Endothelial cell of umbilical vein (primary cell): ENCODE measurements around the gene SPAG16. TPM values are rescaled to one million over a fixed set of nuclear protein-coding genes. Genes with fewer than 3 reads are reported as not detected.

Source experiments
- BruUV-seq: library from RNA; stranded (reverse); fragments of 400-500 nt; replicated peaks from 2 replicates; lab custom pipeline; 2021; lab: Mats Ljungman, UMichigan
- CTCF ChIA-PET: fragments of 300-600, 350-600 bp; sonication (Branson Sonifier 250); formaldehyde crosslinking; loops from one replicate; lab custom pipeline; 2021; ENCODE audit warnings: antibody characterized with exemption, inconsistent platforms; lab: Charles Lee
- POLR2A ChIA-PET: fragments of 300-600, 350-600 bp; sonication (Branson Sonifier 250); formaldehyde crosslinking; loops from one replicate; lab custom pipeline; 2021; ENCODE audit warnings: antibody characterized with exemption, inconsistent platforms; lab: Charles Lee
- DNase-seq: peaks from one replicate; pipeline ENCODE4 v3.0.0-alpha.2; 2011; ENCODE audit warnings: low read depth, low spot score
- FAIRE-seq: peaks from 2 replicates; lab custom pipeline; 2011; peaks lifted over from hg19 to GRCh38; lab: Jason Lieb, UNC
- H2AFZ ChIP-seq: 2 replicates; pipeline ENCODE4 v1.6.0; 2012; ENCODE audit warnings: low read depth, low read length, control low read depth, inconsistent platforms
- H3K27ac ChIP-seq: 2 replicates; pipeline ENCODE4 v1.5.1; 2011; ENCODE audit warnings: low read depth, mild to moderate bottlenecking, control low read depth, low read length, moderate library complexity; ENCODE audit not compliant: insufficient read depth
- H3K27me3 ChIP-seq, 2 experiments: 2 replicates each; pipeline versions ENCODE4 v1.6.0 to v1.6.1; 2011; ENCODE audit warnings: low read length in 2 of 2, mixed read lengths in 1 of 2; ENCODE audit not compliant: control insufficient read depth in 2 of 2, insufficient read depth in 2 of 2
- H3K36me3 ChIP-seq, 2 experiments: 2 replicates in 1 of 2; 3 replicates in 1 of 2; pipeline ENCODE4 v1.5.1; 2011; ENCODE audit warnings: low read length in 2 of 2, mild to moderate bottlenecking in 1 of 2, moderate library complexity in 1 of 2; ENCODE audit not compliant: control insufficient read depth in 2 of 2, insufficient read depth in 2 of 2; ENCODE audit errors: extremely low read depth in 1 of 2
- H3K4me1 ChIP-seq: 3 replicates; pipeline ENCODE4 v1.5.1; 2011; ENCODE audit warnings: mild to moderate bottlenecking, low read length; ENCODE audit not compliant: control insufficient read depth, insufficient read depth; ENCODE audit errors: extremely low read depth
- H3K4me2 ChIP-seq: 2 replicates; pipeline ENCODE4 v1.6.1; 2011; ENCODE audit warnings: low read length, control low read depth, mixed read lengths; ENCODE audit not compliant: insufficient read depth
- H3K4me3 ChIP-seq, 3 experiments: fragments of 200-600 bp in 1 of 3; sonication (generic), shearing (Covaris generic) in 1 of 3; replicated peaks in 1 of 3; 2 replicates each; pipeline ENCODE4 v1.5.1; 2011 to 2016; ENCODE audit warnings: control low read depth in 3 of 3, low read length in 3 of 3, mild to moderate bottlenecking in 2 of 3, inconsistent platforms in 1 of 3, low read depth in 1 of 3, moderate library complexity in 1 of 3; ENCODE audit not compliant: insufficient read depth in 1 of 3
- H3K79me2 ChIP-seq: 2 replicates; pipeline ENCODE4 v1.6.0; 2012; ENCODE audit warnings: low read length, inconsistent platforms; ENCODE audit not compliant: control insufficient read depth, insufficient read depth
- H3K9ac ChIP-seq: replicated peaks from 2 replicates; pipeline ENCODE3; 2011; ENCODE audit warnings: low read length, control low read depth; ENCODE audit not compliant: insufficient read depth; ENCODE audit errors: extremely low read depth
- H3K9me1 ChIP-seq: replicated peaks from 3 replicates; pipeline ENCODE4 v1.6.0; 2011; ENCODE audit warnings: mild to moderate bottlenecking, low read length; ENCODE audit not compliant: control insufficient read depth, insufficient read depth; ENCODE audit errors: extremely low read depth
- H3K9me3 ChIP-seq: replicated peaks from 2 replicates; pipeline ENCODE4 v1.5.1; 2012; ENCODE audit warnings: low read length, inconsistent platforms; ENCODE audit not compliant: control insufficient read depth, insufficient read depth
- H4K20me1 ChIP-seq: replicated peaks from 2 replicates; pipeline ENCODE3; 2011; ENCODE audit warnings: mild to moderate bottlenecking, low read length; ENCODE audit not compliant: control insufficient read depth, insufficient read depth; ENCODE audit errors: extremely low read depth
- EZH2 ChIP-seq: IDR thresholded peaks from 2 replicates; pipeline ENCODE4 v1.6.1; 2012; ENCODE audit warnings: borderline replicate concordance, low read depth, mild to moderate bottlenecking, moderate library complexity, low read length, inconsistent platforms; ENCODE audit not compliant: severe bottlenecking
- FOS ChIP-seq: IDR thresholded peaks from 2 replicates; pipeline ENCODE4 v1.6.1; 2011; ENCODE audit warnings: mild to moderate bottlenecking, low read length, moderate library complexity, borderline replicate concordance; ENCODE audit not compliant: insufficient read depth
- GATA2 ChIP-seq: IDR thresholded peaks from 2 replicates; pipeline ENCODE4 v1.7.0; 2011; ENCODE audit warnings: low read depth, mild to moderate bottlenecking, moderate library complexity, mixed read lengths, low read length; ENCODE audit not compliant: insufficient read length, insufficient read depth
- JUN ChIP-seq: IDR thresholded peaks from 2 replicates; pipeline ENCODE4 v1.6.1; 2011; ENCODE audit warnings: borderline replicate concordance, low read depth; ENCODE audit not compliant: insufficient read length, insufficient read depth
- MAX ChIP-seq: IDR thresholded peaks from 2 replicates; pipeline ENCODE4 v1.6.1; 2011; ENCODE audit not compliant: insufficient read depth, insufficient read length
- MYC ChIP-seq: IDR thresholded peaks from one replicate; pipeline ENCODE4 v1.6.1; 2011; ENCODE audit warnings: mild to moderate bottlenecking, low read depth, low read length
- POLR2A ChIP-seq: IDR thresholded peaks from 2 replicates; pipeline ENCODE4 v1.6.1; 2012; ENCODE audit warnings: low read depth, mild to moderate bottlenecking, control low read depth, low read length
- POLR2AphosphoS5 ChIP-seq: IDR thresholded peaks from 2 replicates; pipeline ENCODE4 v1.6.1; 2012; ENCODE audit warnings: low read depth, mild to moderate bottlenecking, control low read depth, low read length, moderate library complexity; ENCODE audit not compliant: insufficient read depth
- dilution Hi-C: fragments of 300-500 bp; cut with MboI; formaldehyde crosslinking; loops from one replicate; pipeline ENCODE4 v1.15.0; 2019; ENCODE audit warnings: low sequenced_read_pairs; ENCODE audit not compliant: extremely low pct_ligation_motif_present
- intact Hi-C: fragments of 100-400 bp; cut with micrococcal nuclease; formaldehyde crosslinking; loops from one replicate; pipeline ENCODE4 v1.10.0; 2022
- polyA plus RNA-seq, 4 experiments: library from polyadenylated mRNA; depleted of rRNA in 3 of 4; stranded (reverse) in 3 of 4; unstranded in 1 of 4; fragments of >200 nt; gene quantifications; 2 replicates each; pipeline versions ENCODE4 v1.2.1 to v1.2.3, GENCODE V29; 2011 to 2012; ENCODE audit warnings: missing spikeins in 1 of 4
- total RNA-seq: library from RNA; stranded (reverse); gene quantifications from 2 replicates; pipeline ENCODE4 v1.2.3, GENCODE V29; 2021
- TF ChIP-seq, protein P1 (sequence below), 2 donors: IDR thresholded peaks; 1 replicate in 1 of 2; 2 replicates in 1 of 2; pipeline ENCODE4 v1.5.1; 2011; ENCODE audit warnings: low read length in 2 of 2, mild to moderate bottlenecking in 2 of 2, moderate library complexity in 2 of 2, control low read depth in 1 of 2, inconsistent platforms in 1 of 2, low read depth in 1 of 2; ENCODE audit not compliant: insufficient read depth in 1 of 2; ENCODE audit errors: extremely low read depth in 1 of 2

Gene SPAG16
- total and polyA plus RNA-seq, 2 donors (not counting 3 experiments of a cell fraction or from before 2014, with no cell fraction given), result 4.0 to 7.7 TPM

DNA sequence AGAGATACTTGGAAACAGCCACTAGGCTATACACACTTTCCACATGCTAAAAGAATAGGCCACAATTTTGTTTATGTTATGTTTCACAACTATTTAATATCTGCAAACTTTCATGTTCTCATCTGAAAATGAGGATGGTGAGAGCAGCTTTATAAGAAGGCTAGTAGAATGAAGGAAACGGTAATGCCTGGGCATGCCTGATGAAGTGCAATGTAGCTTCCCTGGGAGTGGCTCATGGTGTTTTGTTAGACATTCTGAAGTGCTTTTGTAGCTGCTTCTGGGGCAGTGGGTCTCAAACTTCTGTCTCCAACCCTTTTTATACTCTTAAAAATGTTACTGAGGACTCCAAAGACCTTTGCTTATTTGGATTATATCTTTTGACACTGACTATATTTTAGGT lies 933.3 kb downstream of the SPAG16 start:
- Histone ChIP-seq H3K27ac (no peak overlapping the region), H3K4me3 (no peak overlapping the region), H3K4me1 (no peaks in the 10 kb centered on the region), H3K4me2 (no peak overlapping the region), H4K20me1 (no peaks in the 10 kb centered on the region), H3K9me3 (no peaks in the 10 kb centered on the region), H3K36me3 (no peaks in the 10 kb centered on the region), H3K79me2 (no peaks in the 10 kb centered on the region), H3K9ac (no peak overlapping the region), H3K9me1 (no peaks in the 10 kb centered on the region), H2AFZ (no peak overlapping the region), H3K27me3 (no peaks in the 10 kb centered on the region)
- no TSS peak for BruUV-seq
- intact Hi-C loops (no loop called here), dilution Hi-C loops (no loop called here)
- ChIA-PET CTCF (no interaction called here), POLR2A (no interaction called here)
- DNase-seq (no peak), FAIRE-seq (no peak)
- TF ChIP-seq MAX (no peak), GATA2 (no peak), MYC (no peak), JUN (no peak), POLR2A (no peak), EZH2 (no peak), POLR2AphosphoS5 (no peak), FOS (no peak)
- TF ChIP-seq, protein P1, sequence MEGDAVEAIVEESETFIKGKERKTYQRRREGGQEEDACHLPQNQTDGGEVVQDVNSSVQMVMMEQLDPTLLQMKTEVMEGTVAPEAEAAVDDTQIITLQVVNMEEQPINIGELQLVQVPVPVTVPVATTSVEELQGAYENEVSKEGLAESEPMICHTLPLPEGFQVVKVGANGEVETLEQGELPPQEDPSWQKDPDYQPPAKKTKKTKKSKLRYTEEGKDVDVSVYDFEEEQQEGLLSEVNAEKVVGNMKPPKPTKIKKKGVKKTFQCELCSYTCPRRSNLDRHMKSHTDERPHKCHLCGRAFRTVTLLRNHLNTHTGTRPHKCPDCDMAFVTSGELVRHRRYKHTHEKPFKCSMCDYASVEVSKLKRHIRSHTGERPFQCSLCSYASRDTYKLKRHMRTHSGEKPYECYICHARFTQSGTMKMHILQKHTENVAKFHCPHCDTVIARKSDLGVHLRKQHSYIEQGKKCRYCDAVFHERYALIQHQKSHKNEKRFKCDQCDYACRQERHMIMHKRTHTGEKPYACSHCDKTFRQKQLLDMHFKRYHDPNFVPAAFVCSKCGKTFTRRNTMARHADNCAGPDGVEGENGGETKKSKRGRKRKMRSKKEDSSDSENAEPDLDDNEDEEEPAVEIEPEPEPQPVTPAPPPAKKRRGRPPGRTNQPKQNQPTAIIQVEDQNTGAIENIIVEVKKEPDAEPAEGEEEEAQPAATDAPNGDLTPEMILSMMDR (IDR thresholded peaks at IDR 0.05; ENCODE audit: extremely low read depth in 1 of 2, insufficient read depth in 1 of 2, low read depth in 1 of 2, low read length in 2 of 2), result no peak
